GM12864 (cell line): ENCODE results near the gene BCL11A.

Source experiments
- DNase-seq: peaks from one replicate; pipeline ENCODE4 v3.0.0-alpha.2; 2011; ENCODE audit warnings: low read depth
- H3K4me3 ChIP-seq: 2 replicates; pipeline ENCODE4 v1.5.1; 2011; ENCODE audit warnings: mild to moderate bottlenecking, low read depth, low read length, control low read depth
- TF ChIP-seq, protein P1 (sequence below): IDR thresholded peaks from 2 replicates; pipeline ENCODE4 v1.5.1; 2011; ENCODE audit warnings: low read depth, mild to moderate bottlenecking, moderate library complexity, low read length, control low read depth, inconsistent platforms; ENCODE audit errors: missing control alignments

Gene BCL11A

DNA sequence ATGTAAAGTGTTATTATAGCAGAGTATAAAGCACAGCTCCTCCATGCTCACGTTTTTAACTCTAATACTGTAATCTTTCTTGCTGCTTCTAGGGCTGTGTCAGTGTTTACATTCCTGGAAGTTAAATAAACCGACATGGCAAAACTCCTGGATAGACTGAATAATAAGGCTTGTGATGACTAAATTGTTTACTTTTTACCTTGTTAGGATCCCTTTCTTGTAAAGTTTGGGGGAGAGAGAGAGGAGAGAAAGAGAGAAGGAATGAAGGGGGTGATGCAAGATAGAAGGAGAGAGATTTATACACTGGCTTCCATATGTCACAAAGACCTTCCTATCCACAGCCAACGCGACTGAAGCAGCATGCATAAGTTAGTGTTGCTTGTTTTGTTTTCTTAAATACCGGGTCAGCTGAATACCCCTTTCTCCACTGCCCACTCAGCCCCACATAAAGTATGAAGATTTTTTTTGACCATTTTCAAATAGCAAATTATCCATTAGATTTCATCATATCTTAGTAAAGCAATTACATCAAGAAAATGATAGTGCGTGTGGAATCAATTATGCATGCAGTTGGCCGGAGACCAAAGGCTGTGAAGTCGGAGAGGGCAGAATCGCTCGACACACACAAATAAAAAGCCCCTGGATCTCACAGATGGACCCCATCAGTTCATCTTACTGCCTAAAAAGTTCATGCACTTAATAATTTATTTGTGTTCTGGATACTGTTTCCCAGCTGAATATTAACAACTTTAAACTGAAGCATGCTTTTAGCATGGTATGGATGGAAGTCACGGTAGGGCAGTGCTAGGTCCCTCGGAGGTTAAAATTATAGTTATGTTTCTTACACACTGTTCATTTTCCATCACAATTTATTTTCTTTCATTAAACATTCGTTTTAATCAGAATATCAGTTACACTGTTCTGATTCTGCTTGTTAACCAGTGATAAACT lies 20.1 kb downstream of the BCL11A start:
- no peak for DNase-seq
- TF ChIP-seq, protein P1, sequence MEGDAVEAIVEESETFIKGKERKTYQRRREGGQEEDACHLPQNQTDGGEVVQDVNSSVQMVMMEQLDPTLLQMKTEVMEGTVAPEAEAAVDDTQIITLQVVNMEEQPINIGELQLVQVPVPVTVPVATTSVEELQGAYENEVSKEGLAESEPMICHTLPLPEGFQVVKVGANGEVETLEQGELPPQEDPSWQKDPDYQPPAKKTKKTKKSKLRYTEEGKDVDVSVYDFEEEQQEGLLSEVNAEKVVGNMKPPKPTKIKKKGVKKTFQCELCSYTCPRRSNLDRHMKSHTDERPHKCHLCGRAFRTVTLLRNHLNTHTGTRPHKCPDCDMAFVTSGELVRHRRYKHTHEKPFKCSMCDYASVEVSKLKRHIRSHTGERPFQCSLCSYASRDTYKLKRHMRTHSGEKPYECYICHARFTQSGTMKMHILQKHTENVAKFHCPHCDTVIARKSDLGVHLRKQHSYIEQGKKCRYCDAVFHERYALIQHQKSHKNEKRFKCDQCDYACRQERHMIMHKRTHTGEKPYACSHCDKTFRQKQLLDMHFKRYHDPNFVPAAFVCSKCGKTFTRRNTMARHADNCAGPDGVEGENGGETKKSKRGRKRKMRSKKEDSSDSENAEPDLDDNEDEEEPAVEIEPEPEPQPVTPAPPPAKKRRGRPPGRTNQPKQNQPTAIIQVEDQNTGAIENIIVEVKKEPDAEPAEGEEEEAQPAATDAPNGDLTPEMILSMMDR, result no peak
- no peak overlapping the region for H3K4me3 ChIP-seq

DNA sequence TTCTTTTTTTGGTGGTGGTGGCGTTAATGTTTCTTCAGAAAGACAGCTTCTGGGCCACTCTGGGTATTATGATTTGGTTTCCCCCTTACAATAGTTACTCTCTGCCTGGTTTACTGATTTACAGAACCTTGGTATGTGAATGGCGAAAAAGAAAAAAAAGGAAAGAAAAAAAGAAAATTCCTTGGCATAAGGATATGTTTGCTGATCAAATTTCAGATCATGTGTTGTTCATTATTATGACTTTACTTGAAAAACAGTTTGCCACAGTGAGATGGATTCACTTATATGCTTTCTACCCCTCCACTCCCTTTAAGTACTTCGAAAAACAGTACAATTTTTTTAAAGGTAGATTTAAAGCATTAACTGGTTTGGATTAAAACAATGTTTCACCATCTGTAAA lies 21.0 kb downstream of the BCL11A start:
- no peak for DNase-seq
- TF ChIP-seq, protein P1, result no peak
- no peak overlapping the region; the same call in 1 of the 2 replicates for H3K4me3 ChIP-seq

DNA sequence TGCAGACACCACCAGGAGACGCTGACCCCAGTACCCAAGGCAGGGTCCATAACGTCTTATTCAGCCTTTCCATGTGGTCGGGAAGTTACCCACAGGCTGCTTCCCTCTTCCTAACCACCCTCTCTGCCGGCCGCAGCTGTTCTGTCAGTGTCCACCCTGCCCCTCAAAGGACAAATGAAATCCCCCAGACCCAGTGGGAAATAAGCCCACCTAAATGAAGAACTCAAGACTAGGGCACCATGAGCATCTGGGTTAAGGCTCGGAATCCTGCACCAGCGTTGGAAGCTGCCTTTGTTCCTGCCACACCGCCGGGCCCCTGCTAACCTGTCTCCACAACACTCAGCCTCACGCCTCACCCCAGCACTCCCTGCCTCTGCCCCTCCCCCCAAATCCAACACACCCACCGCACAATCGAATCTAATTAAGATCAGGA lies 21.7 kb downstream of the BCL11A start:
- TF ChIP-seq, protein P1, result no peak
- no peak for DNase-seq
- peak overlapping the region; percentile 43 for H3K4me3 ChIP-seq

DNA sequence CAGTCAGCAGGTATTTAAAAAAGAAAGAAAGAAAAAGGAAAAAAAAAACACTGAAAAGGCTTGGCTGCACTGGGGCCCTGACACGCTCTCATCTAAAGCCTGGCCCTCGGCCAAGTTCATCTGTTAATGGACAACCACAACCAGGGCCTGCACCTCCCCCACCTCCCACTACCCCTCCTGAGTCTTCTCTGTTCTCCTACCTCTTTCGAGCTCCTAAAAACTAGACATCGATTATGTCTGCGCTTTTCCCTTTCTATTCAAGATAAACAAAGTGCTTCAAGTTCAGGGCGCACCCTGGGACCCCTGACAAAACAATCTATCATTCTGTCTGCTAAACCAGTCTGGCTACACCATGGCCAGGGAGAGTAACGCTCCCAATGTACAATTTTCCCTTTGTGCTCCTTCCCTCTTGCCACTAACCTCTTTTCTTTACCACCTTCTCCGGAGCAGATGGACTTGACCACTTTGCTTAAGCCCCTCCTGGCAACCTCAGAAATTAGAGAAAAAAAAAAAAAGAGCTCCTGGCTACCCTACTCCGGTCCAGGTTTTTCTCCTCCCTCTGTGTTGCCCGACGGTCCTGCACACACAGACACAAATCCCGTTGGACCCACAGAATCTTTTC lies 22.7 kb downstream of the BCL11A start:
- TF ChIP-seq, protein P1, result no peak
- no peak for DNase-seq
- peak overlapping the region; percentile 6 for H3K4me3 ChIP-seq

DNA sequence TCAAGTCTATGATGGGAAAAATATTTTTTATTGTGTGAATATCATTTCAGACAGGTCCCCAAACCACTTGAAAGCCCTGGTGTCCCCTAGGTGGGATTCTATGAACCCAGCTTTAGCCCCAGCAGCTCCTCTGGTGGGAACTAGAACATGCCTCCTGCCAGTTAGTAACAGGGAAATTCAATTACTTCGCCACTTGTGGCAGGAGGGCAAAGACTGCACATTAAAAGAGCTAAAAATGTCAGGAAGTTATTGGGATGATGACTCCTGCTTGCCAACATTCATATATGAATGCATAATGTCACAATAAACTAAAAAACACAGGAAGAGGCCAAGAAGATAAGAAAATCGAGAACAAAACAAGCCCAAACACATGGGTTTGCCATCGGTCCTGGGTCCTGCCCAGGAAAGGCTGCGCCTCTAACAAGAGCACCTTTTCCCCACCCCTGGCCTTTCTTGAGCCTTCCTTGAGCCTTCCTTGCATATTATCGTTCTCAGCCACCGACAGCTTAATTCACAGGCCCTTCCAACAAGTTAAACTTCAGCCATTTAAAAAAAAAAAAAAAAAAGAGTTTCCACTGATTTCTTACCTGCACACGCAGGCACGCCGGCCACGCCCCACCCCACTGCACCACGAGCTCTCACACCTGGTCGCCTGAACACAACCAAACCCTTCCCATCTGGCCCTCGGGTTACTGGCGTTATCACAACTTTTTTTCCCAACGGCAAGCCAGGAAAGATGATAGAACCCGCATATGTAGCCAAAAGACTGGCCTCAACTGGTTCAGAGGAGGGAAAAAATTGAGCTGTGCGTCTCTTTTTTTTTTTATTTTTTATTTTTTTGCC lies 23.4 kb downstream of the BCL11A start:
- no peak overlapping the region; the same call in 1 of the 2 replicates for H3K4me3 ChIP-seq
- TF ChIP-seq, protein P1, result no peak
- no peak for DNase-seq

DNA sequence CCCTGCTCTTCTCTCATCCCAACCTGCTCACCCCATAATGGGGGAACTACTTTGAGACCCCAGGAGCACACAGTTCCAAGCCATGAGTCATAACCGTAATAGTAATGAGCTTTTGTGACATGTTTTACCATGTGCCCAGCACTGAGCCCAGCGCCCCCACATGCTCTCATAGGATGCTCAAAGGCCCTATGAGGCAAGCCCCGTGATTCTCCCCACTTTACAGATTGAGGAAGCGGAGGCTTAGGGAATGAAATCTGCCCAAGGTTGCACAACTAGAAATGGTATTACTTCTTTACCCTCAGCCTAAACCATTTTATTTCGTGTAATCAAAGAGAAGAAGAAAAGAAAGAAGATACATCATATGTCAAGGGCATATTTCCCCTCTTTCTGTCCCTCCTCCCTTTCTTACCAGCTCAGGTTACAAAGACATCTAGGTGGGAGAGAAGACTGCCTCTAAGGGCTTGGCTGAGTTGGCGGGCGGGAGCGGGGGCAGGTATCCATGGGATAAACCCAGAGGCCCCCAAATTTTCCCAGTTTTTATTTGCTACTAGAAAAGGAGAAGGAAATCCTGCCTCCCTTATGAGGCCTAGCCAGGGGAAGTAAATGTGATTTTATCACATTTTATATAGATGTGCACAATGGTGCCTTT lies 24.2 kb downstream of the BCL11A start:
- no peak overlapping the region for H3K4me3 ChIP-seq
- no peak for DNase-seq
- TF ChIP-seq, protein P1, result no peak
